CD4-positive, alpha-beta T cell treated with Interleukin-1 beta for 1 hour (primary cell): ENCODE results near the gene GPR82.
"Not testable (repeated sequence)": the region's sequence is repeated elsewhere in the genome, so short reads cannot be mapped to it uniquely, and the experiment has no call there.

Source experiments
- DNase-seq, 2 donors: peaks; one replicate each; pipeline ENCODE4 v3.0.0-alpha.2; 2020 to 2022

GPR82 gene

DNA sequence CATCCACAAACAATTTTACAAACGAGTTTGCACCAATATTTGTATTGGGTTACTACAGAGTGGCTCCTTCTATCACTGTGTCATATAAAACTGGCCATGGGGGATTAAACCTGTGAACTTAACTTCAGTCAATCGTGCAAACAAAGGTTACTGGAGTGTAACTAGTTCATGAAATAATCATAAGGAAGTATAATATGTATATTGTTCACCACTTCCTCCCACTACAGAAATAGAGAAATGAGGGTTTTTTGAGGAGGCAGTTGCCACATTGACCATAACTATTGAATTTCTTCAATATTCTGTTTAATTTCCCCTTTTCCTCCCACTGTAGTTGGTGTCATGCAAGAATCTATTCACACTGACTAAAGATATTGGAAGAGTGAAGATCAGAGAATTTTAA is at the start of gene GPR82:
TSS of gene GPR82 (plus strand) at position 356 of the 400 bp plus-strand sequence. CDS start 2,846 bp downstream, outside the sequence.
- no peak for DNase-seq

DNA sequence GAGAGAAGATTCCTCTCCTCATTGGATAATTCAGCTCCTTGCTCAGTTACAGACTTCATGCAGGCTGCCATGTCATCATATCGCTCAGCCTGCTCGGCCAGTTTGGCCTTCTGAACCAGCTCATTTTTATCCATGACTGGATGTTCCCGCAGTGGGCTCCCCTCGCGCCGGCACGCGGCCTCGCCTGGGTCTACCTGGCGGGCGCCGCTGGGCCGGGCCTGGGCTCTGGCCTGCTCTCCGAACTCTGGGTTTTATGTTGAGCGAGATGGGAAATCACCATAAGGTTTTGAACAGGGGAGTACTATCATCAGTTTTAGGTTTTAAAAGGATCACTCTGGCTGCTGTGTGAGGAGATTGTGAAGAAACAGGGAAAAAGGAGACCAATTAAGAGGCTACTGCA is 47.6 kb upstream of the GPR82 start:
- not testable (repeated sequence) for DNase-seq

- DNase-seq: no peak
Measured at GRCh38 chrX:41677183-41678060, 46.6 kb upstream of the GPR82 start.

GRCh38 chrX:41684138-41684537 is 39.8 kb upstream of the GPR82 start:
- DNase-seq: no peak

DNA sequence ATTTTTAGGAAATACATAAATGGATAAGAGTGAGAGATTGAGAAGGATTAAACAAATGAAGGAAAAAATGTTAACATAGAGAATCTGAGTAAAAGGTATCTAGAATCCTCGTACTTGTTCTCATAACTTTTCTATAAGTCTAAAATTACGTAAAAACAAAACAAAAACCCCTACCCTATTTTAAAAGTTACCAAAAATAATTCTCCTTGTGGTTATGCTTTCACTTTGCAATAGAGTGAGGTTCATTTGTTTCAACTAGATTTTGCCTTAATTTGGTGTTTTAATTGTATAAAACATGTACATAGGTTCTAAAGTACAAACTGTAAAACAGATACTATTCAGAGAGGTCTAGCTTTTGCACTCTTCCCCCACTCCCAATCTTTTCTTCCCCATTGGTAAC is 39.0 kb upstream of the GPR82 start:
- DNase-seq: no peak

- DNase-seq: no peak
Measured at GRCh38 chrX:41686788-41687187, 37.2 kb upstream of the GPR82 start.

DNA sequence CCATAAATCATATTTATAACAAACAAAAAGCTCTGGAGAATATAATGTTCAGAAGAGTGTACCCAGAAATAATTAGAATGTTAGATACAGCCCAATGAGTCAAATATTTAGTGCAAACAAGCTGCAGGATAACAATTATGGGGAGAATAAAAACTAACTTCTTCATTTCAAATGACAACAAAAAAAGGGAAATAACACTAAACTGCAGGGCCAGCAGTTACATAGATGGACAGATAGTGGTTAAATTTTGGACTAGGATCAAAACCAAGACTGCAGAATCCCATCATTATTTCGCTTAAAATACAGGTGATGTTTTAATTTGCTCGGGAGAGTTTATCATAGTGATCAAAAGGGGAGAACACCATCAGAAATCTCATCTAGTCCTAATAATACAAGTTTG is 35.8 kb upstream of the GPR82 start:
- DNase-seq: no peak

DNA sequence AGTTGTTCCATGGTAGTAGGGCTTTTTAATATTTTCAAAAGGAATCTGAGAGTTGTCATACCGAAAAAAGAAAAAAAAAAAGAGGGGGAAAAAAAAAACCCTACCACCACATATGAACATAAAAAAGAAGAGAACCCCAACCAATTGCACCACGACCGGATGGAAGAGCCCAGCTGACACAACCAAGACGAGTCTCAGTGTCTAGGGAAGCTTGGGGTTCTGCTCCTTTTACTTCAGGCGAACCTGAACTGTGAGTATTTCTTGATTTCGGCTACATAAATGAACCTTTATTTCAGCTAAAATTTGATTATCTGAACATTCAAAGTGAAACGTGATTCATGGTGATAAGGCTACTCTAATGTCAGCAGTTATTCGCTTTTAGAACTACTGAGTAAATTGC is 35.1 kb upstream of the GPR82 start, which contains the start of gene GPR34:
TSS of gene GPR34 (plus strand) at position 139 of the 400 bp plus-strand sequence. CDS start 6,661 bp downstream, outside the sequence.
- DNase-seq: no peak

GRCh38 chrX:41689711-41690110 is 34.3 kb upstream of the GPR82 start:
- no peak for DNase-seq

GRCh38 chrX:41692162-41692749 is 31.7 kb upstream of the GPR82 start:
- no peak for DNase-seq

- no peak for DNase-seq
Measured at GRCh38 chrX:41693024-41693423, 31.0 kb upstream of the GPR82 start.

- peak in 1 of 2 donors; percentile 31 for DNase-seq
Measured at GRCh38 chrX:41695426-41695825, 28.6 kb upstream of the GPR82 start.

- no peak for DNase-seq
Measured at GRCh38 chrX:41703574-41704029, 20.4 kb upstream of the GPR82 start.

- DNase-seq: no peak
Measured at GRCh38 chrX:41705042-41705441, 18.9 kb upstream of the GPR82 start.

DNA sequence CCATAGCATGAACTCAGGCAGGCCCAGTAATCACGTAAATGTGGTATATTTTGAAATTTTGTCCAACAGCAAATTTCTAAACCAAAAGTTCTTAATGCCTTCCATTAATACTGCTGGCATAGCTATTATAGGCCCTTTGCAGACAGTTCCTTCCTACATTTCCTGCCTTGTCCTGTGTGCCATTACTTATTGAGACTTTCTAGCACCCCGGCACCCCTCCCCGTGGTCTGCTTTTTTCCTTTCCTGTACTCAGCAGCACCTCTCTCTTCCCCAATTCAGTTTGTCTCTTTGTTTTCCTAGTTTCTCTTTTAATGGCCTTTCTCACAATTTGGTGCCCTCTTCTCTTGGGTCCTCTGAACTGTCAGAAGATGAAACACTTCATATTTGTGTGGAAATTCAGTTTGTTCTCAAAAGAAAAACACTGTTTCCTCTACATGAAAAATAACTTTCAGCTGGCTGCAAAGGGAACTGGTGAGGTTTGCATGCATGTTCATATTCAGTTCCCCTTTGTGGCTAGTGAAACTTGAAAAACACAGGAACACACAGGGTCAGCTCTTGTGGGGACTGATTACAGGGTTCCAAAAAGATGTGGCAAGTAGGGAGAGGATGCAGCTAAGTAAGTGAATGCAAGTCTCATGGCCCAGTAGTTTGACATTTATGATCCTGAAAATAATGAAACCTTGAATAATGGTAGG is 18.2 kb upstream of the GPR82 start:
- DNase-seq: peak in 1 of 2 donors; percentile 9

- no peak for DNase-seq
Measured at GRCh38 chrX:41707218-41707617, 16.8 kb upstream of the GPR82 start.

DNA sequence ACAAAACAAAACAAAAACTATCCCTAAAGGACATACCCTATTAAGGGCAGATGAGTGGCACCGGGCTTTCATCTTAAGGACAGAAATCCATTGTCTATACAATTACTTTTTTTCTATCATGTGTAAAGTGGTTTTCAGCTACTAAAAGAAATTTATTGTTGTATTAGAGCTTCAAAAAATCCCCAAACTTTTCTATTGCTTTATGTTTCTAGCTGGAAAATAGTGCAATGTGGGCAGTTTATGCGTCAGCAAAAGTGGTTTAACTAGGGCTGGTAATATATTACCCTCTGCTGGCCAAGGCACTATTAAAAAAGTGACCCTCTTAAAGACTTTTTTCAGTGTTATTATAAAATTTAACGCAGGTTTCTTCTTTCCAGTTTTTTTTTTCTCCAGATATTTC is 15.5 kb upstream of the GPR82 start:
- no peak for DNase-seq

DNA sequence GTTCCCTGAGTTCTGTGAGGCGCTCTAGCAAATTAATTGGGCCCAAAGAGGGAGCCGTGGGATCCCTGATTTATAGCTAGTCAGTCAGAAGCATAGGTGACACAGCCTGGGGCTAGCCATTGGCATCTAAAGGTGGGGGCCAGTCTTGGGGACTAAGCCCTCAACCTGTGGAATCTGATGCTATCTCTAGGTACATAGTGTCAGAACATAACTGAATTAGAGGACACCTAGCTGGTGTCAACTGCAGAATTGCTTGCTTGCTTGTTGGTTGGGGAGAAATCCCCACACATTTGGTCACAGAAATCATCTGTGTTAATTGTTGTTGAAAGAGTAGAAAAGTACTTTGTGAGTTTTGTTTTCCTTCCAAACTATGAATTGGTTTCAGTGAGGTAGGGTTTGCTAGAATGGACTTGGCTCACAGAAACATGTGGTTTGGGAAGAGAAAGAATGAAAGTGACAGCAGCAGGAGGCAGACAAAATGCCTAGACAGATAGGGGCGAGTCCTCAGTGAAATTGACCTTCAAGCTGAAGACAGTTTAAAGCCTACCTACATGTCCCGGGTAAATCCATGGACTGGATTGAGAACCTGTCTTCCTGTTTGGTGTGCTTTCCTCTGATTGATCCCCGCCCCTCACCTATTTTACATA is 12.8 kb upstream of the GPR82 start:
- DNase-seq: no peak

DNA sequence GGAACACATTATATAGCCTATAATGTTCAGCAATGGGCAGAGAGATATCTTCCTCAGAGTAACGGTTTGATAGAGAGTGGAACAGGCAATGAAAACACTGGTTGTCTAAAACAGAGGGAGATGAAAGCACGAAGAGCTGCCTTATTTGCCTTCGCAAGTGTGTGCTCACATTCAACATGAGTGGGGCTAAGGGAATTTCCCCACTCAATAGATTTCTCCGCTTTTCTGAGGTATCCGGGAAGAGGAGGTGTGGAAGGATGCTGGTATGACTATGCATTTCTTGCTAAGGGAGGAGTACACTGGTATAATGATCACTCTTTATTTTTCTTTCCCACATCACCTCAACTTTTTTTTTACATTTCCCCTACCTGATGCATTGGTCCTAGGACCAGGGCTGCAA is 7.8 kb upstream of the GPR82 start:
- DNase-seq: no peak

DNA sequence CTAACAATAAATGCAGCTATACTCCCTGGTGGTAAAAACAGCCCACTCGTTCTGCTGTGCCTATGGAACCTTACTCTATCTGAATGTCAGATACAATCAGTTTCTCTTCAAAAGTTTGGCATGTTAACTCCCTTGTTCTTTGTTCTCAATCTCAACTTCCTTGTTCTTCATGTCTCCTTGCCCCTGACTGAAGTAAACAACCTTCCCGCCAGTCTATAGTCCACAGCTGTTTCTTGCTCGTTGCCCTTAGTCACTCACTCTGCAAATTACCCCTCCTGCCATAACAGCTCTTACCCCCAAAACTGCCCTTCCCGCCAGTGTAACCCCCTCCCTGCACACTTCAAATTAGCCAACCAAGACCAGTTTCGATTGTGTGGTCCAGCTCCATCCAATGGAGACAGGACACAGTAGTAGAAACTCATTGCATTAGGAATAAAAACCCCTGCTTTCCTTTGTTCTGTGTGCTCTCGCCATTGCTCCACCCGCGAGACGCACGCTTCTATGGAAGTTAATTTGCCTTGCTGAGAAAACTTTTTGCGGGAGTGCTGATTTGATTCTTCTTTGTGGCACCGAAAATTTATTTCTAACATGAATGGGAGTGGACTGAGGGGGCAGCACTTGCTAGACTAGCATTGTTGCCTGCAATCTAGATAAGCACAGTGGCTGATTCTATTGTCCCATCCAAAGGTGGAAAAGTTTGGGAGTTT is 7.1 kb upstream of the GPR82 start:
- DNase-seq: no peak

DNA sequence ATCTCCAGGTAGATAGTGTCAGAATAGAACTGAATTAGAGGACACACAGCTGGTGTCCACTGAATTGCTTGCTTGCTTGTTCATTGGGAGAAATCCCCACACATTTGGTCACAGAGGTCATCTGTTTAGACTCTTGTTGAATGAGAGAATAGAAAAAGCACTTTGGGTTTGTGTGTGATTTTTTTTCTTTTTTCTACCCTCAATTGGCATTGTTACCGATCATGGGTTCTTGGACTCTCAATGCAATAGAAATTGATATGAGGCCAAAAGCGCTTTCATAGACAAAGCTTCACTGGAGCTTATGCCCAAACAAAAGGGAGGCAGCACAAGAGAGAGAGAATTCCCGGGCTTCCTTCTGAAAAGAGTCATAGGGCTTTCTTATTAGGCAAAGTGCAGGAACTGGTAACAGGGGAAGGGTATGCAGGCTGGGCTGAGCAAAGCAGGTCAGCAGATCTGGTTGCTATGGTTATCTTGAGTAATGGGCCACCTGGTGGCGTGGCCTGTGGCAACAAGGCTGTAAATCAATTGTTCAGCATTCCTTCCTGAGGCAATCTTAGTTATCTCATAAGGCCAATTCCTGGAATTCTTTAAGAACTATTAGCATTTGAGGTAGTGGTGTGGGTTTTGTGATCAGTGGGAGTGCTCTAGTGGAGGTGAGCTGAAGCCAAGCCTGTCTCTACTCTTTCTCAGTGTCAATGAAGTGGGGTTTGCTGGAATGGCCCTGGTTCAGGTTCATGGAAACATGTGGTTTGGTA is 5.3 kb upstream of the GPR82 start:
- DNase-seq: no peak

DNA sequence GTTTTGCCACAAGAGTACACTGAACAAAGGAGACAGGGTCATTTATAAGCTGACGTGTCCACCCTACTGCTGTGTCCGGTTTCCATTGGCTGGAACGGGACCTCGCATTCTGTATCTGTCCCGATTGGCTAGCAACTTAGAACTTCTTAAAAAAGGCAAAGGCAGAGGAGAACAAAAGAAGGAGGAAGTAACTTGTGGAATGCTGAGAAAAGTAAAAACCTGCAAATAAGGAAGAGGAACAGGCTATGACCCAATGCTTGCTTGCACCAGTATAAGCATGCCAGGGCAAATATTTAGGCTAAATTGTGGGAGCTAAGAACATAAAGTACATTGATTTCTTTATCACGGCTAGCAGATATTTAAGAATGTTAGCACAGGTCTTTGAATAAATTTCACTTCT is 4.4 kb upstream of the GPR82 start:
- DNase-seq: not testable (repeated sequence)
